SK-N-SH (cell line): Measurements from ENCODE around the gene ARAP2.

Source experiments
- CTCF ChIP-seq: fragments of 200-600 bp; sonication (generic); IDR thresholded peaks from 2 replicates; pipeline ENCODE4 v1.6.1; 2017; ENCODE audit warnings: antibody characterized with exemption, mild to moderate bottlenecking, moderate library complexity
- EZH2phosphoT487 ChIP-seq: fragments of 200-600 bp; sonication (generic); IDR thresholded peaks from 2 replicates; pipeline ENCODE4 v1.6.1; 2017; ENCODE audit warnings: low read depth, mixed run types, mild to moderate bottlenecking, antibody characterized with exemption, moderate library complexity, borderline replicate concordance
- FOSL2 ChIP-seq: IDR thresholded peaks from 2 replicates; pipeline ENCODE4 v1.4.0; 2012; ENCODE audit warnings: low read depth, mild to moderate bottlenecking, moderate library complexity, borderline replicate concordance
- GABPA ChIP-seq: IDR thresholded peaks from 2 replicates; pipeline ENCODE4 v1.4.0; 2012; ENCODE audit warnings: low read depth, mild to moderate bottlenecking
- JUND ChIP-seq: IDR thresholded peaks from 2 replicates; pipeline ENCODE4 v1.4.0; 2012
- MAX ChIP-seq: IDR thresholded peaks from 2 replicates; pipeline ENCODE4 v1.4.0; 2012; ENCODE audit warnings: low read depth
- MXI1 ChIP-seq: IDR thresholded peaks from 2 replicates; pipeline ENCODE4 v1.6.1; 2012; ENCODE audit warnings: mild to moderate bottlenecking, low read depth, low read length, improper control_type of control experiment
- POLR2AphosphoS5 ChIP-seq: IDR thresholded peaks from 2 replicates; pipeline ENCODE4 v1.6.1; 2012; ENCODE audit warnings: low read depth, low read length
- REST ChIP-seq: IDR thresholded peaks from 2 replicates; pipeline ENCODE4 v1.6.1; 2012; ENCODE audit warnings: mild to moderate bottlenecking, low read depth, low read length, moderate library complexity
- SIN3A ChIP-seq: IDR thresholded peaks from 2 replicates; pipeline ENCODE4 v1.6.1; 2012; ENCODE audit warnings: low read depth, mild to moderate bottlenecking, low read length, moderate library complexity, borderline replicate concordance
- YY1 ChIP-seq: IDR thresholded peaks from 2 replicates; pipeline ENCODE4 v1.4.0; 2012; ENCODE audit warnings: low read depth, mild to moderate bottlenecking

- TF ChIP-seq SIN3A (no peak), FOSL2 (no peak), CTCF (no peak), YY1 (no peak), REST (no peak), POLR2AphosphoS5 (no peak), MXI1 (no peak), JUND (no peak), GABPA (no peak), EZH2phosphoT487 (no peak), MAX (no peak)
These were observed 158.0 kb downstream of the ARAP2 start for GRCh38 chr4:36086261-36086786.
